ENCODE results near the gene NAPEPLD.
"Not testable (repeated sequence)": the region's sequence is repeated elsewhere in the genome, so short reads cannot be mapped to it uniquely, and the experiment has no call there.

GRCh38 chr7:103152744-103153617 is 4.1 kb upstream of the NAPEPLD start:
- TF ChIP-seq, protein P1, sequence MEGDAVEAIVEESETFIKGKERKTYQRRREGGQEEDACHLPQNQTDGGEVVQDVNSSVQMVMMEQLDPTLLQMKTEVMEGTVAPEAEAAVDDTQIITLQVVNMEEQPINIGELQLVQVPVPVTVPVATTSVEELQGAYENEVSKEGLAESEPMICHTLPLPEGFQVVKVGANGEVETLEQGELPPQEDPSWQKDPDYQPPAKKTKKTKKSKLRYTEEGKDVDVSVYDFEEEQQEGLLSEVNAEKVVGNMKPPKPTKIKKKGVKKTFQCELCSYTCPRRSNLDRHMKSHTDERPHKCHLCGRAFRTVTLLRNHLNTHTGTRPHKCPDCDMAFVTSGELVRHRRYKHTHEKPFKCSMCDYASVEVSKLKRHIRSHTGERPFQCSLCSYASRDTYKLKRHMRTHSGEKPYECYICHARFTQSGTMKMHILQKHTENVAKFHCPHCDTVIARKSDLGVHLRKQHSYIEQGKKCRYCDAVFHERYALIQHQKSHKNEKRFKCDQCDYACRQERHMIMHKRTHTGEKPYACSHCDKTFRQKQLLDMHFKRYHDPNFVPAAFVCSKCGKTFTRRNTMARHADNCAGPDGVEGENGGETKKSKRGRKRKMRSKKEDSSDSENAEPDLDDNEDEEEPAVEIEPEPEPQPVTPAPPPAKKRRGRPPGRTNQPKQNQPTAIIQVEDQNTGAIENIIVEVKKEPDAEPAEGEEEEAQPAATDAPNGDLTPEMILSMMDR (IDR thresholded peaks at IDR 0.05) = not testable (repeated sequence)
- not testable (repeated sequence) for TF ChIP-seq POLR2AphosphoS5 (IDR thresholded peaks at IDR 0.05; ENCODE audit: low read depth, low read length); REST (IDR thresholded peaks at IDR 0.05; ENCODE audit: insufficient read depth in 1 of 2, low read depth in 2 of 2, low read length in 1 of 2); TCF7L2 (IDR thresholded peaks at IDR 0.05; ENCODE audit: low read depth, low read length)
